NCI-H510A treated with DMSO at 0.1 percent for 48 hours (cell line): Measurements from ENCODE around the gene CBR4.
"Not testable (repeated sequence)": the region's sequence is repeated elsewhere in the genome, so short reads cannot be mapped to it uniquely, and the experiment has no call there.

ENCODE experiments used
- DNase-seq: peaks from one replicate; lab custom pipeline; 2025; lab: John Stamatoyannopoulos, UW

CBR4 gene

DNA sequence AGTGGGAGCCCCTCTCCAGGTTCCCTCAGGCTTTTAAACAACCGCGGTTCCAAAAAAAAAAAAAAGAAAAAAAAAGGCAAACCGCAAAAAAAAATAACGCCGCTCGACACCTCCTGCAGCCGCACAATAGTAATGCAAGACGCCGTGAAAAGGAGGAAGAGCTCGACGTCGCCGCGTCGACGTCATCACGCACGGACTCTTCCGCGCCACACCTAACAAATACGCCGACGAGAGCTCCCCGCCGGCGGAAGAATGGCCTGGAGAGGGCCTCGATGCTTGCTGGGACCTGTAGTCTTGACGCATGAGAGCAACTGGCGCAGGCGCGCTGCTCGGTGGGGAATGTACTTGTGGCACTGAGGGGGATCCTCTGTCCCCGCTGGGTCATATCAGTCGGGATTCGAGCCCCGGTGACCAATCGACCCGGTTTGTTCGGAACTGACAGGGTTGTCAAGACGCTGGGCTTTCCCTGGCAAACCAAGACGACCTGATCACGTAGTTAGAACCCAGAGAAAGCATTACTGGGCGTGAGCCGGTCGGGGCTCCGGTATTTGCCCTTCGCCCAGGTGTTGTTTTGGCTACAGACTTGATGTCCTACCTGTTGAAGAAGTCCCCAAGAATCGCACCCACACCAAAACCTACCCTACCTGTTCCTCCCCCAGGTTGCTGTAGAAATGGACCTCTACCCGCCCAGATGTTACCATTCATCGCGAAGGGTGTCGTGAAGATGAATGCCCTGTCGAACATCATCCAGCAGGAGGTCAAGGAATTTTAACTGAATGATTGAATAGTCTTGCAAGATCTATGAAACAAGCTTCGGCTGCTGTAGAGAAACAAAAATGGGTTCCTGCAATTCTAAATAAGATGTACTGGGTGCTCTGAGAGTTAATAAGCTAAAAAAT lies at the start of gene CBR4:
TSS of gene CBR4 (minus strand) at position 131 of the 899 bp plus-strand sequence. CDS start 166 bp downstream, outside the sequence.
- peak; percentile 84 for DNase-seq

DNA sequence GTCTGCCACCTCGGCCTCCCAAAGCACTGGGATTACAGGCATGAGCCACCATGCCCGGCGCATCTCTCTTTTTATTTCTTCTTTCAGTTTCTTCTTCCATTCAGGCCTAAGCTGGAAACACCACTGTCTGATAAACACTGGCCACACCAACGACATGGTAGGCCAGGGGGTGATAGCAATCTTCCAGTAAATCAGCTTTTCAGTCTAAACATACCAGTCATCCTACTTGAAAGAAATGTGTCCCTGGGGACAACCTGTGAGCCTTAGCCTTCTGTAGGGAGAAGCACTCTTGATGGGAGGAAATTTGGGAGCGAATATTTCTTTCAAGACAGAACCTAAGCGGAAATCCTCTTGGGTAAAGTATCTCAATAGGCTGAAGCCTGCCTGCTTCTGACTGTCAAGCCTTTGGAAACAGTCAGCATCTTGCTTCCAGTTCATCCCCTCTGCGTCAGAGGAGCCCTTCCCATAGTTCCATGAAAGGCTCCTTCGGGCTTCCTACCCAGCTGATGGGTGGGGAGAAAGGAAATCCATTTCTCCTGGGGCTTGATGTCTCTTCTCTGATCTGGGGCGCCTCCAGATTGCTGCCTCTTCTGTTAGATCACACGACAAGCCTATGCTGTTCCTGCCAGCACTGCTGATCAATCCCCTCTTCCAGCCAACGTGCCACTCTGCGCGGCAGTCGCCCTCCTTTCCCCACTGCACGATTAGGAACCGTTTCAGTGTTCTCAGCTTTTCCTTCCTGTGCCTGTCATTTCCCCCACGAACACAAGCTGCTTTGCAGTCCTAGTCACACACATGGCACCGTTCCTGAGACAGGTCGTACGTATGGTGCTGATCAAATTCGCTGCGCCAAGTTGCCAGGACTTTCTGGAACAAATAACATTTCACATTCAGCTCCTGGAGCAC lies 49.5 kb upstream of the CBR4 start:
- DNase-seq, result no peak

DNA sequence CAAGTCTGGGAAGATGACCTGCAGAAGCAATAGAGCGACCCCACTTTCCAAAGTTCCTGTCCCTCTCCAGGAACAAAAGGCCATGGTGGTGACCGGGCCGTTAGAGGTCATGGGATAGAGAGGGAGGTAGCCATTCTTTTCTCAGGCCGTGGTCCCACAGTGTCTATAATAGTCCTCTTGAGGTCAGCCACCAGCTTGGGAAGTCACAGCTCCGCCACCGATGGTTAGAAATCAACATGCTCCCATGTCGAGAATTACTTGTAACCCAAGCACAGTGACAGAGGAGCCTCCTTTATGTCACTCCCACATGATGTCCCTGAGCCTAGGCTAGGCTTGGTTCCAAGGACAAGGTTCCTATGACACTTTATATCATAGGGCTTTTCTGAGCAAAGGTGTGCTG lies 48.3 kb upstream of the CBR4 start:
- DNase-seq, result no peak

DNA sequence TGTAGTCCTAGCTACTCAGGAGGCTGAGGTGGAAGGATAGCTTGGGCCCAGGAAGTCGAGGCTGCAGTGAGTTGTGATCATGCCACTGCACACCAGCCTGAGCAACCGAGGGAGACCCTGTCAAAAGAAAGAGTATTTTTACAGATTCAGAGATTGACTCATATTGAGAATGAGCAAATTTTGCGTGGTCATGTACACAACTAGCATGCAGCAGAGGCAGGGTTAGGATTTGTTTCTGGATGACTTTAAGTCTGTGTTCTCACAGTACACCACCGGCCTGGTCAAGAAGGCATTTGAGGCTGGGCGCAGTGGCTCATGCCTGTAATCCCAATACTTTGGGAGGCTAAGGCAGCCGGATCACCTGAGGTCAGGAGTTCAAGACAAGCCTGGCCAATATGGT lies 44.8 kb upstream of the CBR4 start:
- no peak for DNase-seq

DNA sequence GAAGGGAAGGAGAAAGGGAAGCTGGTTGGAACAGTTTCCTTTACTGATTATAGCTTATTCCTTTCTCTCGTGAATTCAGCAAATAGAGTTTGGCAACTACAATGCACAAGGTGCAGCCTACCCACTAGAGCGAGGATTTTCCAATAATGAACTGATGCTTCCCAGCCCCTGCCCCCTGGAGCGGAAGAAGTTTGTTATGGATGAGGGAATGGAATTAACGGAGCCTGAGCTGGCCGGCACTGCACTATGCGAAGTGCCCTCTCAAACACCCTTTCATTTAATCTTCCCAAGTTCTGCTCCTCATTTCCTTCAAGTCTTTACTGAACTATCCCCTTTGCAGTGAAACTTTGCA lies 42.5 kb upstream of the CBR4 start:
- DNase-seq, result no peak

DNA sequence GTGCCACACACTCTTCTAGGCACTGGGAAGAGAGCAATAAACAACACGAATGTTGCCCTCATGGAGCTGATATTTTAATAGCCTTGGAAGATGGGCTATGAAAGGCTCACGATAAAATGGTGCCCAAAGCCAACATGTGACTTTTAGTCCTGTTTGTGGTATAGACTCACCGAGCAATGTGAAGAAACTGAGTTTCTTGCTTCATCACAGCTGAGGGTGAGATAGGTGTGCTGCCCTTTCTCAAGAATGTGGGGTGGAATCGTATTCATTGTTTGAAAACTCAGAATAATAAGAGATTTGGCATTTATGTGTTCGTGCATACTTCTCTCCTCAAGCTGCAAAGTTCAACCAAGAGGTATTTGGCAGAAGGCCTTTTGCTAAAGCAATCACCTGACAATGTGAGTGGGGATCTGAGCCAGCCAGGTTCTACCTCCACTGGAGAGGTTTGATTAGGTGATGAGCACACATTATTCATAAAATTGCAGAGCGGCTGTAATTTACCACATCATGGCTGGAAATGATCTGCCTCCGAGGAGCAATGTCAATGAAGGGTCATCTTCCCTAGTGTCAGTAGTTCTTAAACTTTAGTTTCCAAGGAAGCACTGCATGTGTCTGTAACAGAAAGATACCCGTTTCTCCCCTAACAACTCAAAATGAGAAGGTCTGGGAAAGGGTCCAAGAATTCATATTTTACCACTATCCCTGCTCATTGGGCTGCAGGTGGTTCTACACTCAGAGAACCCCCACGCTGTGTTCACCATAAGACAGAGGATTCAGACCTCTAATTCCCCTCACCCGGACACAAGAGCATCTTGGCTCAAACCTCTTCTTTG lies 41.9 kb upstream of the CBR4 start:
- DNase-seq, result no peak

DNA sequence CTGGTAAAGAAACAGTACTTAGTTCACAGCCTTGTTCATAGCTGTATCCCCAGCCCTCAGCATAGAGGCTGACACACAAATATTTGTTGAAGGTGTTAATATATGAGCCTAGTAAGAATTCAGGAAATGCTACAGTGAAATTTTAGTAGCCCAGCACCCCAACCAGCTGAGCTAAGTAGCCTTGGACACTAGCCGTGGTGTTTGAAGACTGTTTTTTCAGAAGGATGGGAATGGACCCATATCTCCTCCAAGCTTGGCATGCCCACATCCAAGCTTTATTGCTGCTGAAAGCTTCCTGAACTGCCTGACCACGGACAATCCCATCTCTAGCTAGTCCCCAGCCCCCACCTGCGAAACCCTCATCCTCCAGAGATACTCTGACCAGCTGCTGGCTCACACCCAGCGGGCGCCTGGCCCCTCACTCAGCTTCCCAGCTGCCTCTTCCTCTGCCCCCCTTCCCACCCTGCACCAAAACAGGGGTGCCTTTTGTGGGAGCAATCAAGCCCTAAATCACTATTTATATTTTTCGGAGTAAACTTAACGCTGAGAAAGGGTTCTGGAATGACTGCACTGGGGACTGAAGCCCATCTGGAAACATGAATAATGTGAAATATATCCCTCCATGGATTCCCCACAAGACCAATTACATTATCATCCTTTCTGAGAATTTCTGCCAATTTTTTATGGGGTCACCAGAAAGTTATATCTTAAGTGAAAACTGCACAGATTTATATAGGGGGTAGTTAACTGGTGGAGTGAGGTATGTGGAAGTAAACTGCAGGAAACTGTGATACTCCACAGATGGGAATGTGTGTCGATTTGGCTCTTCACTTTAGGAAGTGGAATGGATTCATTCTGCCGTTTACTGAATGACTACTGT lies 41.1 kb upstream of the CBR4 start:
- DNase-seq, result no peak

DNA sequence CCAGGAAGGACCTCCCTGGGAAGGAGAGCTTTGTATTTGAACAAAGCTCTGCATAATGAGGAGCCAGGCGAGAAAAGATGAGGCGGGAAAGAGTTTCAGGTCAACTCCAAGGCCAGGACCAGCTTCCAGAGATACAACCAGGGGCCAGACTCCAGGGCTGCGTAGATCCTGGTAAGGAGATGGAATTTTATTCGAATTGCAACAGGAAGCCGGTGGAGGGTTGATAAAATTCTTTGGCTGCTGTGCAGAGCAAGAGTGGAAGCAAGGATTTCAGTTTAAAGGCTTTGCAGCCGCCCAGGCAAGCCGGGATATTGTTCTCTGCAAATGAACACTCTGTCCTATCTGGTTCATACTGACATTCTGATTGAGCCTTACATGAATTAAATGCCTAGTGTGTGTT lies 40.2 kb upstream of the CBR4 start:
- DNase-seq, result no peak

DNA sequence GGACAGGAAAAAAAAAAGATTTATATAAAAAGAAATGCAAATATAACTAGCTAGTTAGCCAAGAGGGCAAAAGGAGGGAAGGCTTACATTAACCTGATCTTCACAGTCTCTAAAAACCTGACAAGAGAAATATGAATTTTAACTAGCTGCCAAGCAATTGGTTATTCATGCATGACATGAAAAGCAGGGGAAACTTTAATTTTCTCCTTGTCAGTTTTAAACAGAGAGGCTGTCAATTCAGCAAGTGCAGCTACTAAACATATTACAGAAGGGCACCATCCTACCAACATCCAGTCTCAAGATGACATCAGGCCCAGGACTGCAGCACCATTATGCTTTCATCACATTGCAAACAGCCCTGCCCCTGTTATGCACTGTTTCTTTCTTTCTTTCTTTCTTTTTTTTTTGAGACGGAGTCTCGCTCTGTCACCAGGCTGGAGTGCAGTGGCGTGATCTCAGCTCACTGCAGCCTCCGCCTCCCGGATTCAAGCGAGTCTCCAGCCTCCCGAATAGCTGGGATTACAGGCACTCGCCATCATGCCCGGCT lies 38.9 kb upstream of the CBR4 start:
- no peak for DNase-seq

DNA sequence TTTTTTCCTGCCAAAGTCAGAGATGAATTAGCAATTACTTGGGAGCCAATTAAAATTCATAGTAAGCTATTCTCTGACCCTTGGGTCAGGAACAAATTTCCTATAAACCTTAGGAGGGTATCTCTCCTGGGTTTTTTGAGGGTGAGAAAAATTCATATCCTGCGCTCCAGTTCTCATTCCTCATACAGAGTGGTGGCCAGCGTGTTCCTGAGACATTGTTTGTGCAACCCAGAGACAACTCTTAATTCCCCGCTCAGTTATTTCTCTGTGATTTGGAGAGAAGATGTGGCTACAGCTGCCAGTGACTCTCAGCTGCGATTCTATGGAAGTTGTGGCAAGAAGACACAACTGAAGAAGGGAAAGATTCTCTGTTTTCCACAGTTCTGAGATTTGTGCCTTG lies 37.9 kb upstream of the CBR4 start:
- DNase-seq, result no peak

DNA sequence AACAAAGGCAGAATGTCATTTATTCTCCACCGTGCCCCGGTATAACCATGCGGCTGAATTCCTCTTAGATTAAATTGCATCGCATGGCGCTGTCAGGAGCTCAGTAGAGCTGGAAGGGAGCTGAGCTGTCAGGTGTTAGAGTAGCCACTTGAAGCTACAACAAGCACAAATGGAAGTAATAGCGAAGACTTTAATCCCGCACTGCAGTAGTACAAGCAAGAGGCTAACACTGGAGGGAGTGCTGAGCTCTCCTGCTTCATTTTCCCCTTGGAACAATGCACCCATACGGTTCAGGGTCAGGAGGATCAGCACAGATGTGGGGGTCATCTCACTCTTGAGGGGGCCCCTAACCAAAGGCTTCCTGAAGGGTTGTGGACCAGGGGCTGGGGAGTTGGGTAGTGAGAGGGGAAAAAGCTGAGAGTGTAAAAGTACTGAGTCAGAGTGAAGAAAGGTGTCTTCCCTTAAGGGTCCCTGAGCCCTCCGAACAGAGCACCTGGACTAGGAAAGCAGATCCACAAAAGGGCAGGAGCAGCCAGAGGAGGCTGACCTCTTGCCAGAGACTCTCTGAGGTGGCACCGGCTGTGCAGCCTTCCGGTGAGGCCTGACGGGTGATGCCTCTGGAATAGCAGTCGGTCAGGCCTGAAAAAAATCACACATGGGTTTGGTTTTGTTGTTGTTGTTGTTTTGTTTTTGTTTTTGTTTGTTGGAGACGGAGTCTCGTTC lies 36.0 kb upstream of the CBR4 start:
- DNase-seq, result no peak

DNA sequence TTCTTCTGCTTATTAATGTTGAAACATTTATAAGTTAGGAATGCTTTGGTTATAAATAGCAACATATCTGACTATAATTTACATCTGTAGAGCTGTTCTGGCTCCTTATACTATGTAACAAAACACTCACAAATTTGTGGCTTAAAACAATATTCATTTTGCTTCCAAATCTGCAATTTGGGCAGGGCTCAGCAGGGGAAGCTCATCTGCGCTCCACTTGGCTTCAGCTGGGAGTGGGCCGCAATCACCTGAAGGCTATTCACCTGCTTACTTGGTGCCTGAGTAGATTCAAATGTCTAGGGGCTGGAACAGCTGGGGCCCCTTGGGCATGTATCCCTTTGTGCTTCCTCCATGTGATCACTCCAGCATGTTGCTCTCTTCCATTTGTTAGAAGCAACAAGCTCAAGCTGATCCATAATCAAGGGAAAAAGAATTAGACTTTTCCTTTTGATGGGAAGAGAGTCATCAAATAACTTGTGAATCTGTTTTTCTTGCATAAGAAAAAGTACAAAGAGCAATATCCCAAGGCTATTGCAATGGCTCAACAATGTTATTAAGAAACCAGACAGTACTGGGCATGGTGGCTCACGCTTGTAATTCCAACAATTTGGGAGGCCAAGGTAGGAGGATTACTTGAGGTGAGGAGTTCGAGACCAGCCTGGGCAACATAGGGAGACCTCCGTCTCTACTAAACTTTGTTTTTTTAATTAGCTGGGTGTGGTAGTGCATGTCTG lies 34.8 kb upstream of the CBR4 start:
- no peak for DNase-seq

DNA sequence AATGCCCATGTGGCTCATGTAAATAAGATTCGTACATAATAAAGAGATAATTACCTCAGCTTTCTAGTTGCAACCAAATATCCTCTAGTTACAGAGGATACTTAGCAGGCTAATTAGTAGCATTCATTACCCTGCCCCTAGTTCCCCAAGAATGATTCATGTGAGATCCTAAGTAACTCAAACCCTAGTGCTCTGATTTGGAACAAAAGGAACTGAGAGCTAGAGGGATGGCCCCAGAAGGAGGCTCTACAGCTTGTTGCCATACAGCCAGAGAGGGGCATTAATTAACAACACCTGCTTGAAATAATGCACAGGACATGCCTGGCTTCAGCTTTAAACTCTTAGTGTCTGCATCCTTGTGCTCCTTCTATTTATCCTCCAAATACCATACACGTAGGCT lies 32.6 kb upstream of the CBR4 start:
- no peak for DNase-seq

DNA sequence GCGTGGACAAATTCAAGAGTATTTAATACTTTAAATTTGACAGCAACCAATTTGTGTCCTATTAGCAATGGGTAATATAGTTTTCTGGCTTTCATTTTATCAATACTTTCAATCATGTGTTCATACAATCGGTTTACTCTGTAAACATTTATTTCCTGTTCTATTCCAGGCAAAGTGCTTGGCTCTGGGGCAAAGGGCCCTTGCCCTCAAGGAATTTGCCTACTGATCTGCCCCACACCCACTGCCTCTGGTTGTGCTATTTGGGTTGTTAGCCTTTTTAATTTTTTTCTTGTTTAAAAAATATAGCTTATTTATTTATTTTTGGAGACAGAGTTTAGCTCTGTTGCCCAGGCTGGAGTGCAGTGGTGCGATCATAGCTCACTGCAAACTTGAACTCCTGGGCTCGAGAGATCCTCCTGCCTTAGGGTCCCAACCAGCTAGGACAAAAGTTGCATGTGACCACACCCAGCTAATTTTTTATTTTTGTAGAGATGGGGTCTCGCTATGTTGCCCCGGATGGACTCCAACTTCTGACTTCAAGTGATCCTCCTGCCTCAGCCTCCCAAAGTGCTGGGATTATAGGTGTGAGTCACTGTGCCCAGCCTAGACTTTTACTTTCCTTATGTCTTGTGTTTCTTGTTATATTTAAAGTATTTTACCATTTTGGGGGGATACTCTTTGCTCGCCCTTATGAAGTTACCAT lies 30.7 kb upstream of the CBR4 start:
- no peak for DNase-seq

DNA sequence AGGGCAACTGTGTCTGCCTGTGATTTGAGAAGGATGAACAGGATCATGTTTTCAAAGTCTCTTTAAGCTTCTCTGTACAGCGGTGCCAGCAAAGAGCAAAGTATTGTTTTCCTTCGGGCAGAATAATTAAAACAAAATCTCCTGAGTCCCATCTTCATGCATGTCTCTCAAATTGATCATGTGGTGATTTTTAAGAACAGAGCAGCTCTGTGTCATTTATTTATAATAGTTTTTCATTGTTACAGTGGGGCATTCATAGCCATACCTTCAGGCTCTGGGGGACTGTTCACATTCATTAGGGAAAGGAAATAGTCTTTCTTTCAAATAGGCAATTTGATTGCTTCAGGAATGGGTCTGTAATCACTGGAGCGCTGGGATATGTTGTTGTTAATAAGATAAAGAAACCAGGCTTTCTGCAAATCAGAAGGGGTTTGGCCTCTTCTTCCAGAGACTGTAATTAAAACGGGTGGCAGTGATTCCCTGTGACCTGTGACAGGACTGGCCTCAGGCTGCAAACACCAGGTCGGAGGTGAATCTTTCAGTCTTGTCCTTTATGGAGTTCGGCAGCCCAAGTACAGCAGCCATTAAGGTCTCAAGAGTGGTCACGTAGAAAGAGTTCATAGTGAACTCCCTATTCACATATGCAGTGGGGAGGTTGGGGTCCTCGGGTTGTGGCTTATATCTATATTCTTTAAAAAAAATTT lies 29.3 kb upstream of the CBR4 start:
- no peak for DNase-seq

DNA sequence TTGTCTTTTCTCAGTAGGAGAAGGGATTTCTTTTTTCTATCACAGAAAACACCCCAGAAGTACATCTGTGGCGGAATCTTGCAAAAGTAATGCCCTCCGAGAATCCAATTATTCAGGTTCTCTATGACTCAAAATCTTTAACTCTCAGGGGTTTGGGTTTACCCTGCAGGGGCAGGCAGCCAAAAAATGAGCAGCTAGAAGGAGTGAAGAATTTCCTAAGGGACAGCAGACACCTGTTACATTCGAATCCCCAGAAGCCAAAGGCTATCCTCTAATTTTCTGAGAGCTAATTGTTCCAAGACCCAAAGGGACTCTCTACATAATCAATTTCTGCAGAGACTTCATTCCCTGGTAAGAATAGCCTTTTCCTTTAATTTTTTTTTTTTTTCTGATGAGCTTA lies 27.5 kb upstream of the CBR4 start:
- DNase-seq, result no peak

DNA sequence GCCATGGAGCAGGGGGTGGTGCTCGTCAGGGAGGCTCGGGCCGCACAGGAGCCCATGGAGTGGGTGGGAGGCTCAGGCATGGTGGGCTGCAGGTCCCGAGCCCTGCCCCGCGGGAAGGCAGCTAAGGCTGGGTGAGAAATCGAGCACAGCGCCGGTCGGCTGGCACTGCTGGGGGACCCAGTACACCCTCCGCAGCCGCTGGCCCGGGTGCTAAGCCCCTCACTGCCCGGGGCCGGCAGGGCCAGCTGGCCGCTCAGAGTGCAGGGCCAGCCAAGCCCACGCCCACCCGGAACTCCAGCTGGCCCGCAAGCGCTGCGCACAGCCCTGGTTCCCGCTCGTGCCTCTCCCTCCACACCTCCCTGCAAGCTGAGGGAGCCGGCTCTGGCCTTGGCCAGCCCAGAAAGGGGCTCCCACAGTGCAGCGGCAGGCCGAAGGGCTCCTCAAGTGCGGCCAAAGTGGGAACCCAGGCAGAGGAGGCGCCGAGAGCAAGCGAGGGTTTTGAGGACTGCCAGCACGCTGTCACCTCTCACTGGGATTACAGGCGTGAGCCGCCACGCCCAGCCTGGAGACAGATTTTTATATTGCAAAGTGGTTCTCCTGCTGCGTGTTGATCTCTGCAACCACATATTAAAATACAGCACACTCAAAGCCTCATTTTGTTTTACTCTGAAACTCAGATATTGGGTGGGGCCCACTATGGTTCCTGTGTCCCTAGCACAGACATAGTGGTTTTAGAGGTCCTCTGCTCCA lies 26.0 kb upstream of the CBR4 start:
- DNase-seq, result not testable (repeated sequence)

DNA sequence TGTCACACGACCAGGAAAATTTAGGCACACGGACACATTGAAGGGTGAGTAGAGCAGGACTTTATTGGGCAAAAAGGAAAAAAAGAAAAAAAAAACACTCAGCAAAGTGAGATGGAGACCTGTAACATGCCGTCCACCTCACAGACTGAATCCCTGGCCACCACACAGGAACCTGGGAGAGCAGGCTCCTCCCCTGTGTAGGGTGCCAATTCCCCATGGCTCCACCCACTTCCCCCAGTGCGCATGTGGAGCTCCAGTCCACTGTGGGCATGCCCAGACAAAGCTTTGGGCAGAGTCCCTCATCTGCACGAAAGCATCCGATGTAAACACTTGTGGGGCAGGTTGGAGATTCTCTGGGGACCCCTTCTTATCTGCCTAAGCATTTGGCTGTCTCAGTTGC lies 23.6 kb upstream of the CBR4 start:
- no peak for DNase-seq
